CD4-positive, alpha-beta T cell treated with Interleukin-17A for 1 hour (primary cell): Measurements from ENCODE around the gene EVI2B.
"Not testable (repeated sequence)": the region's sequence is repeated elsewhere in the genome, so short reads cannot be mapped to it uniquely, and the experiment has no call there.

Experiments used
- DNase-seq: peaks from one replicate; pipeline ENCODE4 v3.0.0-alpha.2; 2020

EVI2B gene

DNA sequence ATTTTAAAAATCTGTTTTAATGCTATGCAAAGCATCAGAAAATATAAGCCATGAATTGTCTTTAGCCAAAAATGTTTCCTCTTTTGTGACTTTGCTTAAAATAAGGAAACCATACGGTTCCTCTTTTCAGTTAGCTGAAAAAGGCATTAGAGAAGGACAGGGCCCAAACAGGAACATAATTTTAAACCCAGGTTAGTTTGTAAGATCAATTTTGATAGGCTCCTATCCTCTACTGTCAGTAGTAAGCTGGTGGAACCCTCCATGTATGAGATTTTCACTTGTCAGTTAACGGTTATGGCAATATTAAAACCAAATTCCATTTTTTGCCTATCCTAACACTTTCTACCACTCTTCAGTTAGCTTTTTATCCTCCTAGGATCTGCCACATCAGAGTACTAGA is 4.3 kb downstream of the EVI2B start:
- peak; percentile 66 for DNase-seq

DNA sequence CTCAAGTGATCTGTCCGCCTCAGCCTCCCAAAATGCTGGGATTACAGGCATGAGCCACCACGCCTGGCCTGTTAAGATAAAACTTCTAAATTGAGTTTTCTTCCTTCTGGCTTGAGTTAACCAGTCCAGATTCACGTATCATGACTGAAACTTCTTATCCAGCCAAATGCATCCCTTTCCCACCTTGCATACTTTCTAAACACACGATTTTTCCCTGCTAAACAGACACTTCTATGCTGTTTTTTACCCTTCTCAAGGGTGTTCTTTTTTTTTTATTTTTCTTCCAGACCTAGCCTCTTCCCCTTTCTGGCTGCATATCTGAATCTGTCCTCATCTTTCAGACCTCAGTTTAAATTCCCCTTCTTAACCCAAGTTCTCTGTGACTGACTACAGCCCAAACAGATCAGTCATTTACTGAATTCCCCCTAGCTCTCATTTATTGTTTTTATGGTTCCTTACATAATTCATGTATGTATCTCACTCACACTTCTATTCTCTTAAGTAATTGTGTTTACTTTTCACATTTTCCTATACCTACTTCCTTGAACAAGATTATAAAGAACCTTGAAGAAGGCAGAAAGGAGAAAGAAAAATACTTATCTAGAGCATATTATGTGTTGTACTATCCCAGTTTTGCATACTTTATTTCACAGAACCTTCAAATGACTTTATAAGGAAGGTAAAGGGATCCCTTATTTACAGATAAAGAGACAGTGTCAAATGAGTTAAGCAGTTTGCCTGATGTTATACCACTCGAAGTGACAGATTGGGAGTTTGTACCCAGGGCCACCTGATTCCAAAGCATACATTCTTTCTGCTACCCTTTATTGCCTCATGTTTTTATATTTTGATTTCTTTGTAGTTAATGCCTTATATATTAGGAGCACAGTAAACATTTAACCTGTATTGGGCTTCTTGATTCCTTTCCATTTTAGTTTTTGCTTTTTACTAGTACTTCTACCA is 5.2 kb downstream of the EVI2B start:
- peak; percentile 48 for DNase-seq

DNA sequence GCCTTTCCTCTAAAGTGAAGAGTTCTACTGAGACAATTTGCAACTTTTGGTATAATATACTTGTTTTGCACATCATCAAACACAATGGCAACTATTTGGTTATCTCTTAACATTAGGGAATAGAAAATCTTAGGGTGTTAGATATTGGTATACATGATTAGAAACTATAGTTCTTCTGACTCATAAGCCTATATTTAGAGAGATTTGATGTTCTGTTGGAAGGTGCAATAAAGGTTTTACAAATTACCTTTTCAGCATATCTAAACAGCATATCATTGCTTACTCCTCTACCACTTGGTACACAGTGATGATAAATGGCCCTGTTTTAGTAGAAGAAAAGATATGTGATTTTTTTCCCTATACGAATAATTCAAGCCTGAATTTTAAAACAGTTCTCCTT is 6.2 kb downstream of the EVI2B start:
- DNase-seq: no peak

DNA sequence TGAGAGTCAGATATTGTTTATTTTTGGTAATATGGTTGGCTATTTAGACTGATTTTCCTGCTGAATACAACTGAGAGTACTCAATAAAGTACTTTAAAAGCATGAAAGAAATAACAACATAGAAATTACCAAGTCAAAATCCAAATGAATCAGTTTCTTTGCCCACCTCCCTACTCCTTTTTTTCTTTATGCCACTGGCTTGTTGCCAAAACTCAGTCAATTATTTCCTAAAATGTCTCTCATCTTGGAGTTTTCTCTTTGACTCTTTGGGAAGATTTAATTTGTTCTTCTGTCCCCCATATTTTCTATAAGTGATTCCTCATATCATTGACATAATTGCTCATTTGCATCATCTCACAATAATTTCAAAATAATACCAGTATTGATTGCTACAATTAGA is 14.2 kb downstream of the EVI2B start:
- DNase-seq: no peak

- no peak for DNase-seq
These were observed 16.8 kb downstream of the EVI2B start, which contains the start of gene OMG for GRCh38 chr17:31297090-31297489. OMG (minus strand) TSS chr17:31297239; CDS start chr17:31296331, 908 bp downstream.

GRCh38 chr17:31296142-31296541 is 17.7 kb downstream of the EVI2B start:
- no peak for DNase-seq

DNA sequence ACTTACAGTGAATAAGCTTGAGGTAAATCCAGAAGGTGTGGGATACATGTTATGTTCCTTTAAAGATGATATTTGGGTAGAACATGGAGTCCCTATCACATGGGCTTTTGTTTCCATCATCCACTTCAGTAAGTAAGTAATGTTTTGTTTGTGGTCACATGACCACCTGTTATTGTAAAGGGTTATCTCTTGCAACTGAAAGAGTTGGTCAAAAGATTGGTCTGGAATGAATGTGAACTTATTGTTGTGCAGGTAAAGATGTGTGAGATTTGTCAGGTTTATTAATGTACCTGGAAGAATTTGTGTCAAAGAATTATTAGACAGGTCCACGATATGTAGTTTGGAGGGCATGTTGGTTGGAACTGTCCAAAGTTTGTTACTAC is 18.4 kb downstream of the EVI2B start:
- DNase-seq: no peak

DNA sequence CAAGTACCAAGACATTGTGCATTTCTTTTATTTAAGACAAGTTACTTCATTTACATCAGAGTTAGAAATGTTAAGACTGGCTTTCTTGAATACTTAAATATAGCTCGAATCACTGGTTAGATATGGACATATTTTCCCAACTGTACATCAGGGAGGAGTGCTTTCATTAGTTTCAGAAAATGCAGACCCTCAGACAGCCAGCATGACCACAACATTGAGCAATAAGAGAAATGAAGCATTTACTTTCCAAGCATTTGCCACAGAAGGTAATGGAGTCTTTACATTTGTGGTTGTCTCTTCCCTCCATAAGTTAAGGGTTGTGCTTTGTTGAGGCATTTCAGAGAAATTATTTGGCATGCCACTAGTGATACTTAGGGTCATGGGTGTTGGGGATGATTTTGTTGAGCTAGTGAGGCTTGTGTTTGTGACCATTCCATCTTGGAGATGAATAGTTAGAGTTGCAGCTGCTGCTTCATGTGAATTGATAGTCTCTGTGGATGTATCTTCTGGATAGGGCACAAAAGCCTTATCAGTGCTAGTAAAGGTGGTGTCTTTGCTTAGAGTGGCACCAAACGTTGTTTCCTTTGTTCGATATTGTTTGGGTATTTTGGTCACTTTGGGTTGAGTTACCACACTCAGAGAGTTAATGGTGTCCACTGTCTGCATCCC is 18.9 kb downstream of the EVI2B start:
- no peak for DNase-seq

- DNase-seq: no peak
These were observed 19.6 kb downstream of the EVI2B start for GRCh38 chr17:31294231-31294630.

GRCh38 chr17:31293581-31293980 is 20.3 kb downstream of the EVI2B start:
- DNase-seq: no peak

DNA sequence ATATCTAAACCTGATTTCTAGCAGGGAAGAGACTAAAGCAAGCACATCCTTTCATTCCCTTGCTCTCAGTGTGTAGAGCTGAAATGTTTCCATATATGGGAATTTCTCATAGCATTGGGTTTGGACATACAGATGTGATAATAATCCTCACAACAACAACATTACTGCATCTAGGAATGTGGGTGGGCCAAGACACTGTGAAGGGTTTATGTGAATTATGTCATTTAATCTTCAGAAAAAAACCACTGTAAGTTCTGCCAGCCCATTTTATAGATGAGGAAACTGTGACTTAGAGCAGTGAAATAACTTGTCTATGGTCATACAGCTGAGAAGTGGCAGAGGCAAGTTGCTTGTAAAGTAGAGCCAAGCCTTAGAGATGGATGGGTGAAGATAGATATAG is 22.0 kb downstream of the EVI2B start:
- DNase-seq: no peak

GRCh38 chr17:31289790-31290189 is 24.1 kb downstream of the EVI2B start:
- no peak for DNase-seq

DNA sequence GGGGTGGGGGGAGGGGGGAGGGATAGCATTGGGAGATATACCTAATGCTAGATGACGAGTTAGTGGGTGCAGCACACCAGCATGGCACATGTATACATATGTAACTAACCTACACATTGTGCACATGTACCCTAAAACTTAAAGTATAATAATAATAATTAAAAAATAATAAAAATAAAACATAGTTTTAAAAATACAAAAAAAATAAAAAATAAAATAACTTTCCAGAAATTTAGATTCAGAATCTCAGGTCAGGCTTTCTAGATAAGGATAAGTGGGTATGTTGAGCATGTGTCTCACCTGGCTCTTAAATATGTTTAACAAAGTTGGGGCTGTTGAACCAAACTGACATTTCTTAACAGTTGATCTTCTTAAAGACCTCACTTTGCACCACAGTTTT is 25.9 kb downstream of the EVI2B start:
- not testable (repeated sequence) for DNase-seq

DNA sequence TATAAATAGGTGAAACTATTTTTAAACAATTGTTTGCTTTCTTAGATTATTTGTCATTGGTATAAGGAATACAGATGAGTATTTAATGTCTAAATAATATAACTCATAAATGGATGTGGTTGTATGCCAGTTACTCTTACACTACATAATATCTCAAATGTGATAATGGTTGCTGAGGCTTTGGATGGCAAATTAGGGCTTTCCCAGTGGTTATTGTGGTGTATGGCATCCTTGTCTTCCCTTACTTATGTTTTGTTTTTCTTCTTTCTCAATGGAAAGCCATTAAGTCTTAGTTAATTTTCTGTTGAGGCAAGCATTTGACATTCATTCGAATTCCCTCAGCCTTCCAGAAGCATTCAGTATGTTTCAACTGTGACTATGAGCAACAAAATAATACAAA is 27.3 kb downstream of the EVI2B start:
- no peak for DNase-seq

DNA sequence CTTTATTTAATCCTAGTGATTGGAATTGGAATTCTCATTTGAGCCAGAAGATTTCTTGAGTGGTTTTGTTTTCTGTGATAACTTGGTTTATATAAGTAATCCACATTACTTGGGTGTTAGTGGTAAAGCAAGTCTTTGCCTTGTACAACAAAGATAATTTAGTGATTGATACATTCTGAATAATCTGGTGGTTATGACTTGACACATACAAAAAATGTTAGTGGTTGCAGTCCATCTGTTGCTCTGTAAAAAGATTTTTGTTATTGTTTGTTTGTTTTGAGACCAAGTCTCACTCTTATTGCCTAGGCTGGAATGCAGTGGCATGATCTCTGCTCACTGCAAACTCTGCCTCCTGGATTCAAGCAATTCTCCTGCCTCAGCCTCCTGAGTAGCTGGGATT is 30.0 kb downstream of the EVI2B start:
- no peak for DNase-seq

DNA sequence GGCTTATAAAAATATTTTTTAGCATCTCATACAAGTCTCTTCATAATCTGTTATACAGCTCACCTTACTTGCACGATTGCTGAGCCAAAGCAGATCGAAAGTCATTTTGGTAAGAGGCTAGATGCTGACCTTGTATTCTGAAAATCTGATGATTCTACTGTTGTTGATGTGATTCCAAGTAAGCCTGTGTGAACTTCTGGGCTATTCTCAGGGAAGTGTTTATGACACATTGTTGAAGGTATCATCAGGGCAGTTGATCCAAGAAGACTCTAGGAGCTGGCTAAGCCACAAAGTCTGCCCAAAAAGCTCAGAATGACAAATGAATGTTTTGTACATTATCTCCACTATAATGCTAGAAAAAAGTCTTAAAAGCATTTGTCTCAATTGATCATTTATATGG is 32.8 kb downstream of the EVI2B start:
- no peak for DNase-seq

DNA sequence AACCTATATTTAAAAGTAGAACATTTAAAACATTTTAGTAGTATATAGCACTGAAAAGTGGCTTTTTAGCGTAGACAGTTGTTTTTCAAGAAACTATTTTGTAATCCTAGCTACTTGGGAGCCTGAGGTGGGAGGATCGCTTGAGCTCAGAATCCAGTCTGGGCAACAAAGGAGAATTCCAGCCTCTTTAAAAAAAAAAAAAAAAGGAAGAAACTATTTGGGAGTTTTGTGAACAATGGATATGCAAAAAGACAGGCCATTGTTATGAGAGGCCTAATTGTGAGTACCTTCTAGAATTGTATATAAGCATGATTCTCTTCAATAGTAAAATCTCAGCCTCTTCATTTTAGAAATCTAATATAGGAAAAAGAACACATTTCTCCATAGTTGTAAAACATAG is 34.5 kb downstream of the EVI2B start:
- no peak for DNase-seq

DNA sequence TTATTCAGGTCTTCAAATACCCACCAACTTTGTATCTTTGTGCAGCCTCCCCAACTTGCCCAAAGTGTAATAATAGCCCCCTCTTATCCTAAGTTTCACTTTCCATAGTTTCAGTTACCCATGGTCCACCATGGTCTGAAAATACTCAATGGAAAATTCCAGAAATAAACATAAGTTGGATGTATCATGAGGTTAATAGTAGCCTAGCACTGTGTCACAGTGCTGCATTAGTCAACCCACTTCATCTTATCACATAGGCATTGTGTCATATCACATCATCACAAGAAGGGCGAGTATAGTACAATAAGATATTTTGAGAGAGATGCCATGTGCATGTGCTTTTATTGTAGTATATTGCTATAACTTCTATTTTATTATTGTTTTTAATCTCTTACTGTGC is 38.7 kb downstream of the EVI2B start:
- DNase-seq: no peak

DNA sequence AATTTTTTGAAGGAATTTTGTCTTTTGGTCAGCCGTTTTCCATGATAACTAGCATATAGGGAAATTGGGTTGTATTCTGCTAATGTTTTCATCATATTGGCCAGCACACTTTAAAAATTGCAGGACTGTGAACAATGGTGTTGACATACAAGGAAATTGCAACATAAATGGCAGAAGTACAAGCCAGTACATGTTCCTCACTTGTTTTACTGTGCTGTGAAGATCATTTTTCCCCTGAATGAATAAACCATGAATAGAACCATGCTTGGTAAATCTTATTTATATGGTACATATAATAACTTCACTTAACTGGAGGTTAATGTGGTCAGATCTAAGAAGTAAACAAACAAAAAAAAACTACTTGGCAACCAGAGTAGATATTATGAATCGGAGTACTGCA is 39.6 kb downstream of the EVI2B start:
- no peak for DNase-seq

DNA sequence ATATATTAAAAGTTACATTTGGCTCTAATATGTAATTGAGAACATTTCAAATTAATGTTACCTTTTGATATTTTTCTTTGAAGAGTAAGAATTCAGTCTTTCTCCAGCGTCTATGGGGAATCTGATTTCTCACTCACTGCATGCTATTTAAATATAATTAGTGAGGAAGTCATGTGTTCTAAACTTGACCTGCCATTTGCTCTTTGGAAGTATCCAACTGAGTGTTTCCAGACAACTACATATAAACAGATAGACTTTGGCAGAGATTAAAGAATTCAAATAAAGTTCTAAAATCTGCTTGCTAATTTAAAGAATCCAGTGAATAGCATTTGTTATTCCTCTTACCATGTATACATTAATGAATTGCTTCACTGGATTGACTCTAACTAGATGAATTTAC is 40.3 kb downstream of the EVI2B start:
- no peak for DNase-seq

GRCh38 chr17:31272803-31273202 is 41.1 kb downstream of the EVI2B start:
- no peak for DNase-seq

GRCh38 chr17:31272236-31272635 is 41.6 kb downstream of the EVI2B start:
- DNase-seq: no peak

- no peak for DNase-seq
These were observed 44.3 kb downstream of the EVI2B start for GRCh38 chr17:31269578-31269983.

GRCh38 chr17:31269036-31269577 is 44.7 kb downstream of the EVI2B start:
- DNase-seq: no peak
